GM10248 (cell line): ENCODE results near the gene MLKL.

Experiments
- CTCF ChIA-PET: fragments of 300-600 bp; sonication (Branson Sonifier 250); formaldehyde crosslinking; extraction: SDS; loops from one replicate; lab custom pipeline; 2021; ENCODE audit warnings: antibody characterized with exemption; lab: Yijun Ruan, JAX
- POLR2A ChIA-PET: fragments of 350-650 bp; sonication (Branson Sonifier 250); formaldehyde crosslinking; extraction: SDS; loops from one replicate; lab custom pipeline; 2020; ENCODE audit warnings: antibody characterized with exemption; lab: Yijun Ruan, JAX
- DNase-seq: peaks from one replicate; pipeline ENCODE4 v3.0.0; 2012; ENCODE audit errors: extremely low spot score
- TF ChIP-seq, protein P1 (sequence below): IDR thresholded peaks from 2 replicates; pipeline ENCODE4 v1.5.1; 2012; ENCODE audit warnings: mild to moderate bottlenecking, low read depth; ENCODE audit errors: extremely low read depth, missing control alignments, control extremely low read depth

The MLKL gene

GRCh38 chr16:74649839-74650504 lies 50.7 kb downstream of the MLKL start:
- CTCF ChIA-PET, result interaction anchor here (0.7 to 1.8 kb wide), 3 partner anchors 14 to 30 kb away, joined by 3 to 4 read pairs (median 4); partner anchors contain the start of gene RFWD3
- POLR2A ChIA-PET, result no interaction called here
- TF ChIP-seq, protein P1, sequence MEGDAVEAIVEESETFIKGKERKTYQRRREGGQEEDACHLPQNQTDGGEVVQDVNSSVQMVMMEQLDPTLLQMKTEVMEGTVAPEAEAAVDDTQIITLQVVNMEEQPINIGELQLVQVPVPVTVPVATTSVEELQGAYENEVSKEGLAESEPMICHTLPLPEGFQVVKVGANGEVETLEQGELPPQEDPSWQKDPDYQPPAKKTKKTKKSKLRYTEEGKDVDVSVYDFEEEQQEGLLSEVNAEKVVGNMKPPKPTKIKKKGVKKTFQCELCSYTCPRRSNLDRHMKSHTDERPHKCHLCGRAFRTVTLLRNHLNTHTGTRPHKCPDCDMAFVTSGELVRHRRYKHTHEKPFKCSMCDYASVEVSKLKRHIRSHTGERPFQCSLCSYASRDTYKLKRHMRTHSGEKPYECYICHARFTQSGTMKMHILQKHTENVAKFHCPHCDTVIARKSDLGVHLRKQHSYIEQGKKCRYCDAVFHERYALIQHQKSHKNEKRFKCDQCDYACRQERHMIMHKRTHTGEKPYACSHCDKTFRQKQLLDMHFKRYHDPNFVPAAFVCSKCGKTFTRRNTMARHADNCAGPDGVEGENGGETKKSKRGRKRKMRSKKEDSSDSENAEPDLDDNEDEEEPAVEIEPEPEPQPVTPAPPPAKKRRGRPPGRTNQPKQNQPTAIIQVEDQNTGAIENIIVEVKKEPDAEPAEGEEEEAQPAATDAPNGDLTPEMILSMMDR, result no peak

GRCh38 chr16:74641969-74642368 lies 58.7 kb downstream of the MLKL start:
- DNase-seq, result no peak
- TF ChIP-seq, protein P1, result no peak
- POLR2A ChIA-PET, result interaction anchor here (1.5 kb wide), 1 partner anchor 13 kb away, joined by 3 read pairs; no protein-coding TSS in a partner anchor
- CTCF ChIA-PET, result interaction anchor here (1.0 to 1.7 kb wide), 2 partner anchors 9 to 19 kb away, joined by 3 to 12 read pairs; no protein-coding TSS in a partner anchor

More at GRCh38 chr16:74649839-74650504, 50.7 kb downstream of the MLKL start:
- DNase-seq, result no peak

DNA sequence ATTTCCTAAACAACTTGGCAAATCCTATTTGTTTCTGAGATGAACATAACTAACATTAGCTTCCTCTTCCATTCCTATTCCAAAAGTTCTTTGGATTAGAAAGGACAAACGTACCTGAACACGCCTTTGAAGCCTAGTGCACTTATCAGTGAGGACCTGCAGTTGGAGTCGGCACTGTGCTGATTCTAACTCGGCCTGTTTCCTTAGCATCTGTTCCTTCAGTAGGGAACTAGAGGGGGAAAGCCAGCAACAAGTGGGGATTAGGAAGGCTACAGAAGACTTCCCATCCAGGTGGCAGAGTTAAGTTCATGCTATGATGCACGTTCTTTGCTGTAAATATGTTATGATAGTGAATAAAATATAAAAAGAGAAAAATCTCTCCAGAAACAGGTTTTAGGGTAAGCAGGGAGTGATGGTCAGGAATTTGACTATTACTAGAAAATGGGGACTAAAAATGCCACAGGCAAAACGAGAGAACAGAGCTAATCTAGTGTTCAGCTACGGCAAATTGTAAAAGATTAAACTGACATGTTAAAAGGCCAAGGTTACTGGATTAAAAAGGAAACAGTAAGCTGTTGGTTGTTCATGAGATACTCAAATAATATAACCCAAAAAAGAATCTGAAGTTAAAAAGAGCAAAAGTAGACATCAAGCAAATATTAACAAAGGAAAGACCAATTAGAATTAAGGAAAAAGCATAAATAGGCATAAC lies 62.8 kb downstream of the MLKL start:
- POLR2A ChIA-PET, result no interaction called here
- CTCF ChIA-PET, result interaction anchor here (0.9 to 2.1 kb wide), 7 partner anchors 14 to 224 kb away, joined by 3 to 8 read pairs (median 3); no protein-coding TSS in a partner anchor
- TF ChIP-seq, protein P1, result no peak
- DNase-seq, result no peak

DNA sequence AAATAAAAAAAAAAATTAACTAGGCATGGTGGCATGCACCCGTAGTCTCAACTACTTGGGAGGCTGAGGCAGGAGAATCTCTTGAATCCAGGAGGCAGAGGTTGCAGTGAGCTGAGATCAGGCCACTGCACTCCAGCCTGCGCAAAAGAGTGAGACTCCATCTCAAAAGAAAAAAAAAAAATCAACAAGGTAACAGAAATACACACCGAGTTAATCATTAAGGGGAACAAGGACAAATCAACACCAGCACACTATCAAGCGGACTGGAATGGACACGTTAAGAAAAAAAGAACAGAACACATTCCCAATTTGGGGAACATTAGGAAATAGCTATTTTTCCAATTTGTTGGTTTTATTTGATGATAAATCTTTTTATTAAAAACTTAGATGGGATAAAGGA lies 65.4 kb downstream of the MLKL start:
- CTCF ChIA-PET, result interaction anchor here (1.0 to 3.0 kb wide), 4 partner anchors 10 to 166 kb away, joined by 3 to 9 read pairs (median 4); no protein-coding TSS in a partner anchor
- DNase-seq, result no peak
- POLR2A ChIA-PET, result interaction anchor here (0.7 kb wide), 1 partner anchor 15 kb away, joined by 4 read pairs; no protein-coding TSS in a partner anchor
- TF ChIP-seq, protein P1, result no peak

- no peak for DNase-seq
- CTCF ChIA-PET, result interaction anchor here (1.1 to 3.0 kb wide), 3 partner anchors 8 to 27 kb away, joined by 3 to 9 read pairs (median 5); no protein-coding TSS in a partner anchor
- POLR2A ChIA-PET, result no interaction called here
These were observed 67.0 kb downstream of the MLKL start for GRCh38 chr16:74633686-74634085.

More at GRCh38 chr16:74633686-74634085, 67.0 kb downstream of the MLKL start:
- TF ChIP-seq, protein P1, result no peak
